GM12865 (cell line): ENCODE measurements around the gene L3MBTL1.

Experiments
- DNase-seq: peaks from one replicate; pipeline ENCODE4 v3.0.0; 2010; ENCODE audit warnings: low read depth
- H3K4me3 ChIP-seq: 2 replicates; pipeline ENCODE4 v1.5.1; 2011; ENCODE audit warnings: mild to moderate bottlenecking, low read depth, low read length, control low read depth
- CTCF ChIP-seq: IDR thresholded peaks from 2 replicates; pipeline ENCODE4 v1.5.1; 2011; ENCODE audit warnings: low read length, control low read depth, low read depth, inconsistent platforms; ENCODE audit not compliant: insufficient read depth; ENCODE audit errors: missing control alignments

L3MBTL1 gene

GRCh38 chr20:43529051-43529450 is 21.6 kb downstream of the L3MBTL1 start:
- H3K4me3 ChIP-seq, result no peak overlapping the region
- no peak for DNase-seq
- no peak for TF ChIP-seq CTCF

GRCh38 chr20:43529457-43530153 is 22.1 kb downstream of the L3MBTL1 start:
- no peak for DNase-seq
- no peak for TF ChIP-seq CTCF
- H3K4me3 ChIP-seq, result no peak overlapping the region

- TF ChIP-seq CTCF, result no peak
- no peak overlapping the region for H3K4me3 ChIP-seq
- DNase-seq, result no peak
These were observed 23.0 kb downstream of the L3MBTL1 start for GRCh38 chr20:43530321-43531090.

- DNase-seq, result no peak
- no peak overlapping the region for H3K4me3 ChIP-seq
- no peak for TF ChIP-seq CTCF
These were observed 23.6 kb downstream of the L3MBTL1 start for GRCh38 chr20:43531091-43531443.

- H3K4me3 ChIP-seq, result no peak overlapping the region
- no peak for TF ChIP-seq CTCF
- DNase-seq, result no peak
These were observed 25.0 kb downstream of the L3MBTL1 start for GRCh38 chr20:43532416-43533055.

- no peak for DNase-seq
- no peak overlapping the region for H3K4me3 ChIP-seq
- no peak for TF ChIP-seq CTCF
These were observed 25.6 kb downstream of the L3MBTL1 start for GRCh38 chr20:43533060-43533459.

- no peak for TF ChIP-seq CTCF
- H3K4me3 ChIP-seq, result no peak overlapping the region
- DNase-seq, result no peak
These were observed 26.5 kb downstream of the L3MBTL1 start for GRCh38 chr20:43534016-43534415.
